Measurements from ENCODE around the gene AHRR.
A peak's percentile ranks its signal among the peaks of the same experiment; 100 is the strongest.
"Not testable (repeated sequence)": the region's sequence is repeated elsewhere in the genome, so short reads cannot be mapped to it uniquely, and the experiment has no call there.

AHRR gene

GRCh38 chr5:306011-306805 lies 15.3 kb upstream of the AHRR start:
- DNase-seq: no peak

DNA sequence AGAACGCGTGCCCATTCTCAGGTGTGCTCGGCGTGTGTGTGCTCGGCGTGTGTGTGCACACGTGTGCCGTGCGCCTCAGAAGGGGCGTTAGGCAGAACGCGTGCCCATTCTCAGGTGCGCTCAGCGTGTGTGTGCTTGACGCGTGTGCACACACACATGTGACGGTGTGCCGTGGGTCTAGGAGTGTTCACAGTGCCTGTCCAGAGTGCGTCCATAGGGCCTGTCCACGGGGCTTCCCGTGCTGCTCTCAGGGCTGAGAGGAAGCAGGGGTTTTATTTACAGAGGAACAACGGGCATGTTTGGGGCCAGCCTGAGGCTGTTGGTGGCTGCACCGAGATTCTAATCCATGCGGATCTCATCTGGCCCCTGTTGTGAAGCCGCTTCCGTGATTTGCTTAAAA lies 14.2 kb upstream of the AHRR start:
- DNase-seq: no peak

DNA sequence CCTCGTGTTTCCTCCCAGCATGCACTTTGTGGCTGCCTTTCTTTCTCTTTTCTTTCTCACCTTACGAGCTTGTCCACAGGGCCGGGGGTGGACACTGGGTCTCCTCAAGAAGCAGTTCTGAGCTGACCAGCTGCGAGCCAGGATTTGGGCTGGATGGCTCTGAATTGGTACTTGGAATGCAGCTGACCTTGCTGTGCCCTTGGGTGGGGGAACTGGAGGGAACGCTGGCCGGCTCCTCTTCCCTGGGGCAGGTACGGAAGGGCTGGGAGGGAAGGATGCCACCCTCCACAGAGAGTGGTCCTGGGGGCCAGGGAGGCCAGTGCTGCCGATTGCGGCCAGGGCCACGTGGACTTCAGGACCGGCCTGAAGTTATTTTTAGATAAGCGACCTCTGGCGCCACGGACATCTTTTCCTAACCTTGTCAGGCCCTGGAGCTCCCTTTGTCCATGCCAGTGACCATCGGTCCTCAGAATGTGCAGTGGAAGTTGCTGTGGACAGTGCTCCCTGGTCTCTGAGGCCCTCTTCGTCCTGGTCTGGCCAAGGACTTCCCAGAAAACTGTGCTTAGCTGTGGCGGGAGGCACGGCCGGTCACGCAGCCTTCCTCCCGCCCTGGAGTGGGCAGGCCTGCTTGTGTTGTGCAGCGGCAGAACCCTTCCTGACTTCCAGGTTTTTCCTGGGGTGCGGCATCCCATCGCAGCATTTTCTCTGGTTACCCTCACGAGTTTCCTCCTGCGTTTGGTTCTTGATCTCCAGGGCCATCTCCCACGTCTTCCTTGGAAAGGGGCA lies 13.5 kb upstream of the AHRR start:
- DNase-seq: no peak

GRCh38 chr5:308672-309271 lies 12.7 kb upstream of the AHRR start:
- no peak for DNase-seq

DNA sequence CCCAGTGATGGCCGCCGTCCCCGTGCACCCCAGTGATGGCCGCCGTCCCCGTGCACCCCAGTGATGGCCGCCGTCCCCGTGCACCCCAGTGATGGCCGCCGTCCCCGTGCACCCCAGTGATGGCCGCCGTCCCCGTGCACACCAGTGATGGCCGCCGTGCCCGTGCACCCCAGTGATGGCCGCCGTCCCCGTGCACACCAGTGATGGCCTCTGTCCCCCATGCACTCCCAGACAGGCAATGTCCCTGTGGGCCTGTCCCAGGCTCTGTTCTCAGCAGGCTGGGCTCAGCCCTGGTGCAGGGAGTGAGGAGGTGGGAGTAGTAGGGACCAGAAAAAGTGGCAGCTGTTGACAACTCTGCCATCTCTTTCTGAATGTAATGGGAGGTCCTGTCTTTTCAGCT lies 11.7 kb upstream of the AHRR start:
- not testable (repeated sequence) for DNase-seq

DNA sequence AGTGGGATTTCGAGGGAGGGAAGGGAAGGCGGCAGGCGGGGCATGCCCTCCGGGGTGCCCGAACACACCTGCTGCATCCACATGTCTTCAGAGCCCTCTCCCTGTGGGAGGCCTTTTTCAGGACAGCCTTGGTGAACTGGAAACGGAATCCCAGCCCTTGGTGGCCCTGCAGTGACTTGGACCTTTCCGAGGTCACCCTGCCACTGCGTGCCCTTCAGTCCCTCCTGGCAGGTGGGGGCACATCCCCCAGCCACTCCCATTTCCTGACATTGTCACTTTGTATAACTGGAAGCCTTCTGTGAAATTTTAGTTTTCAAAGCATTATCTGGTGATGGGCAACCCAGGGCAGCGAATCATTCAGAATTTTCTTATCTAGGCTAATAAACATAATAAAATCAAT lies 11.0 kb upstream of the AHRR start:
- DNase-seq: no peak

- no peak for DNase-seq
These were observed 10.5 kb upstream of the AHRR start for GRCh38 chr5:310941-311434.

DNA sequence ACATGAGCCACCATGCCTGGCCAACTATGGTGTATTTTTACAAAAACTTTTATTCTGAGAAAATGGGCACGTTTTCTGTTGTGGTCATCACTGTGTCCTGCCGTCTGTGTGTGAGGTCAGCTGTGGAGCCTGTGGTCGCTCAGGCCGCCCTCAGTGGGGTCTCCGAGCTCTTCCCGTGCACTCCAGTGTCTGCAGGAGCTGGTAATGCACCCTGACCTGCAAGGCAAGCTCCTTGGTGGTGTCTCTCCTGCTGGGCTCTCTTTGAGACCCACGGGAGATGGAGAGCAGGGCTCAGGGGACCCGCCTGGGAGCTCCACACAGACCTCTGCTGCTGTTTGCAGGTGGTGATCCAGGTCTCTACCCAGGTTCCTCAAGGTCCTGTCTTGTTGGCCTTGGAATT lies 9.6 kb upstream of the AHRR start:
- DNase-seq: no peak

GRCh38 chr5:312845-313244 lies 8.7 kb upstream of the AHRR start:
- DNase-seq: no peak

DNA sequence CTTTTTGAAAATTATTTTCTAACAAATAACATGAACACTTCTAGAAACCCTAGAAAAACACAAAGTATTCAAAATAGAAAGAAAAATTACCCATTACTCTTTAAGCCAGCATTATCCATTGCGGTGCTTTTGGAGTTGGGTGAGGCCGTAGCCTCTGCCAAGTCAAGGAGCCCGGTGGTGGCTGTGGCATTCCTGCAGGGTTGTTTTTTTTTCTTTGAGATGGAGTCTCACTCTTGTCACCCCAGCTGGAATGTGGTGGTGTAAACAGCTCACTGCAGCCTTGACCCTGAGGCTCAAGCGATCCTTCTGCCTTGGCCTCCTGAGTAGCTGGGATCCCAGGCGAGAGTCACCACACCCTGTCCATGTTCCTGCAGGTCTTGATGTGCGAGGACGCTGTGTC lies 8.2 kb upstream of the AHRR start:
- DNase-seq: no peak

DNA sequence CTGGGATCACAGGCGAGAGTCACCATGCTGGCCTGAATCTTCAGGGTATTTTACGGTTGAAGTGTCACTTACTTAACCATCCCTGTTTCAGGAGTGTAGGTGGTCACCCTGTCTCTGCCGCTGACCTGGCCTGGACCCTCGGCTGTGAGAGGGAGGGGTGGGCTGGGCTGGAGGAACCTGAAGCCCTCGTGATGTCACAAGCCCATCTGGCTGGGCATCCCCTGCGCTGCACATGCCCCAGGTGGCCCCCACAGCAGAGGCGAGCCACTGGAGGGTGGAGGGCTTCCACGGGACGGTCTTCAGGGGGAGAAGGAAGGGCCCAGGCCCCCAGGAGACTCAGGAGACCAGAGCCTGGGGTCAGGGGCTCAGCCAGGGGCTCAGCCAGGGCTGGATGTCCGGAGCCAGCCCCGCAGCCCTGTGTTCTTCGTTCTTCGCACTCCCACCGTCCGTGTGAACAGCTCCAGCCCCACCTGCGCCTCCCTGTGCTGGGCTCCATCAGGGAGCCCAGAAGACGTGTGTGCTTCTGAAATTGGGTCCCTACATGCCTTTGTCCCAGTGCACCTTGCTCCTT lies 7.6 kb upstream of the AHRR start:
- DNase-seq: no peak

- DNase-seq: no peak
These were observed 6.6 kb upstream of the AHRR start for GRCh38 chr5:314676-315487.

- DNase-seq: no peak
These were observed 5.9 kb upstream of the AHRR start for GRCh38 chr5:315488-316209.

GRCh38 chr5:316210-317085 lies 5.1 kb upstream of the AHRR start:
- no peak for DNase-seq

DNA sequence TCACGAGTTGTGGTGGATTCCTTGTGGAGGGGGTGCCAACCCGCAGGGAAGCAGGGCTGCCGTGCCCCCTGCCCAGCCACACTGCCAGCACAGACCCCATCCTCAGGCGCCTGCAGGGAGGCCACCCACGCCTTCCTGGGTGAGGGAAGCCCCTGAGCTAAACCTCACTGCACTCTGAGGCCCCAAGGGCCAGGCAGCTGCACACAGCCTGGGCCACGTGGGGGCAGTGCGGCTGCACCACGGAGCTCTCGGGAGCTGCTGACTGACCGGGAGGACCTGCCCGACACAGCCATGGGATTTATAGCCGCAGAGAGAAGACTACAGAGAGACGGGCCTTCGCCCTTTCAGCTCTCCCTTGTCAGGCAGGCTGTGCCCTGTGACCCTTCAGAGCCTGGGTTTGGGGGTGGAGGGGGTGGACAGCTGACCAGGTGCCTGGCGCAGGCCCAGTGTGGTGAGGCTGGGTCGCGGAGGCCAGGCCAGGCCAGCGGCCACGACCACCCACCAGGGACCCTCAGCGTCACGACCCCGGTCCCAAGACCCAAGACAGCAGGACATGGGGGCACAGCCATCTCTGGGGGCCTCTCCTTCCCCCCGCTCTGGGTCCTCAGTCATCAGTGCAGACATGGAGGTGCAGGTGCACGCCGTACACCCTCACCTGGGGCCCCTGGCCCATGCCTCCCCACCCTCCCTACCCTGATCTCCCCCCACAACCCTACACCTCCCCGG lies 4.3 kb upstream of the AHRR start:
- peak; percentile 62 for DNase-seq

GRCh38 chr5:318341-318897 lies 3.1 kb upstream of the AHRR start:
- no peak for DNase-seq

- no peak for DNase-seq
These were observed 2.4 kb upstream of the AHRR start for GRCh38 chr5:318931-319601.

DNA sequence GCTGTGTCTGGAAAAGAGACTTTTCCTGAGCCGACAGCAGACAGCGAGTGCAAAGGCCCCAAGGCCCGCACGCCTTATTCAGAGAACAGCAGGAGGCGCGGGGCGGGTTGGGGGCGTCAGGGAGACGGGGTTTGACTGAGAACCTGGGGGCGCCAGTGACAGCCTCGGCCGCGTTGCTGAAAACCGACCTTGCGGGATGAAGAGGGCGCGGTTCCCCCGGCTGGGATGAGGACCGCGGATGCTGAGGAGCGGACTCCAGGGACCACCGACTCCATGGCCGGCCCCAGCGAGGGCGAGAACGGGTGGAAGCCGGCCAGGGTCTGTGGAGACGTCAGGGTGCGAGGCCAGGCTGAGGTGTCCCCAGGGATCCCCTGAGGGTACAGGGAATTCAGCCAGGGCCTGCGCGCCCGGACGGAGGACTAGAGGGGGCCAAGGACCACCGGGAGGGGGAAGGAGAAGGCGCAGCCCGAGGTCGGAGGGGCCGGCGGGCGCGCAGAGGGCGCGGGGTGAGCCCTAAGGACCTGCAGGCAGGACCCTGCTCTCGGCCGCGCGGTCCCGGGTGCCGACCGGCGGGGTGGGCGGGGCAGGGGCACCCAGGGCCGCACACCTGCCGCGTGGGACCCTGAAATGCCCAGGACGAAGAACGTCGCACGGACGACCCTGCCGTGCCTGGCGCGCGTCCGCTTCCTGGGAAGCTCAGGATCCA lies 837 bp upstream of the AHRR start:
- DNase-seq: peak; percentile 11

Data from stimulated activated CD4-positive, alpha-beta T cell treated with anti-CD3 and anti-CD28 coated beads, Interleukin-4, amount 100 ng/mL, for 1 hour (primary cell).